Measurements from ENCODE around the gene PRKCI. TPM values are rescaled to one million over a fixed set of nuclear protein-coding genes. Genes with fewer than 3 reads are reported as not detected.
"Not testable (repeated sequence)": the region's sequence is repeated elsewhere in the genome, so short reads cannot be mapped to it uniquely, and the experiment has no call there.

The PRKCI gene
- total and polyA plus RNA-seq, 2 of the 4 experiments (the other 2 are of a cell fraction): 28.7 to 53.4 TPM

GRCh38 chr3:170205302-170205701 is 16.9 kb upstream of the PRKCI start:
- dilution Hi-C loops (cut with HindIII; ENCODE audit: low sequenced_read_pairs, unreplicated experiment): no loop called here
- H2BK5ac ChIP-seq (ENCODE audit: low read depth, low read length, poor library complexity, severe bottlenecking): no peak overlapping the region
- no TSS peak for BruUV-seq (replicated peaks)
- H4K5ac ChIP-seq (ENCODE audit: low read depth, low read length): no peak overlapping the region
- no peak overlapping the region for H2BK20ac ChIP-seq (ENCODE audit: low read depth, low read length)
- H3K36me3 ChIP-seq (ENCODE audit: control insufficient read depth, insufficient read depth, low read length): no peaks in the 10 kb centered on the region
- H3K9ac ChIP-seq (ENCODE audit: low read depth, low read length): no peak overlapping the region
- no peak overlapping the region for H4K91ac ChIP-seq (ENCODE audit: insufficient read depth, low read depth, low read length)
- intact Hi-C loops (cut with micrococcal nuclease): no loop called here
- ATAC-seq (ENCODE audit: low read depth) (no peak), DNase-seq (no peak)
- H4K8ac ChIP-seq (ENCODE audit: low read depth in 2 of 2, low read length in 2 of 2): no peak overlapping the region
- CTCF ChIA-PET: interaction anchor here (1.1 kb wide), 1 partner anchor 18 kb away, joined by 3 read pairs; no protein-coding TSS in a partner anchor
- no peak overlapping the region for H3K14ac ChIP-seq (replicated peaks; ENCODE audit: low read depth, low read length)
- no peak overlapping the region for H3K4me2 ChIP-seq (ENCODE audit: low read depth, low read length)
- no peak overlapping the region for H2AK9ac ChIP-seq (replicated peaks; ENCODE audit: low read depth, low read length, poor library complexity)
- H3K27ac ChIP-seq (ENCODE audit: insufficient read depth, low read length): no peak overlapping the region
- no peak overlapping the region for H2AK5ac ChIP-seq (ENCODE audit: low read depth, low read length)
- POLR2A ChIA-PET (ENCODE audit: unreplicated experiment): no interaction called here
- H3K4me3 ChIP-seq (ENCODE audit: insufficient read depth, low read depth, low read length): no peak overlapping the region
- no peak overlapping the region for H3K4ac ChIP-seq (ENCODE audit: low read depth, low read length)
- in situ Hi-C loops (cut with MboI; ENCODE audit: low sequenced_read_pairs): no loop called here
- H3K27me3 ChIP-seq (ENCODE audit: control insufficient read depth, insufficient read depth, low read length): no peaks in the 10 kb centered on the region
- no peak overlapping the region for H3K18ac ChIP-seq (ENCODE audit: low read depth, low read length)
- H3K9me3 ChIP-seq (ENCODE audit: control insufficient read depth, insufficient read depth, low read length): no peaks in the 10 kb centered on the region
- no peaks in the 10 kb centered on the region for H3K79me1 ChIP-seq (ENCODE audit: low read depth in 1 of 2, low read length in 2 of 2)
- no CpG with 5 or more reads among the region's 2 CpGs for whole genome bisulfite sequencing, 2 experiments (ENCODE audit: extremely low coverage in 2 of 2, insufficient read length in 1 of 2)
- TF ChIP-seq USF2 (IDR thresholded peaks at IDR 0.05; ENCODE audit: low read depth, low read length) (no peak), SMC3 (IDR thresholded peaks at IDR 0.05; ENCODE audit: low read depth, low read length) (no peak), FOS (IDR thresholded peaks at IDR 0.05; ENCODE audit: low read depth, low read length) (no peak), POLR2A (IDR thresholded peaks at IDR 0.05; ENCODE audit: low read depth, low read length) (no peak), BHLHE40 (IDR thresholded peaks at IDR 0.05; ENCODE audit: low read depth, low read length) (no peak), RAD21 (IDR thresholded peaks at IDR 0.05; ENCODE audit: low read length) (no peak), CEBPB (IDR thresholded peaks at IDR 0.05; ENCODE audit: low read depth, low read length) (no peak)
- no peak overlapping the region for H2AFZ ChIP-seq (replicated peaks; ENCODE audit: low read length, poor library complexity)
- H3K56ac ChIP-seq (ENCODE audit: extremely low read depth, insufficient read depth, low read length): no peak overlapping the region
- H3K9me1 ChIP-seq (ENCODE audit: insufficient read depth, low read length): no peaks in the 10 kb centered on the region
- no peaks in the 10 kb centered on the region for H3K4me1 ChIP-seq (ENCODE audit: control insufficient read depth, insufficient read depth, low read length)
- H2BK15ac ChIP-seq (ENCODE audit: low read depth, low read length): no peak overlapping the region
- no peak overlapping the region for H2BK120ac ChIP-seq (ENCODE audit: low read depth, low read length)
- H3K23ac ChIP-seq (ENCODE audit: low read depth, low read length): no peak overlapping the region
- no peaks in the 10 kb centered on the region for H4K20me1 ChIP-seq (ENCODE audit: insufficient read depth, low read length)

- H3K9ac ChIP-seq (ENCODE audit: low read depth, low read length); H2AK9ac ChIP-seq (replicated peaks; ENCODE audit: low read depth, low read length, poor library complexity); H2BK120ac ChIP-seq (ENCODE audit: low read depth, low read length); H3K4ac ChIP-seq (ENCODE audit: low read depth, low read length); BruUV-seq (replicated peaks); dilution Hi-C loops (cut with HindIII; ENCODE audit: low sequenced_read_pairs, unreplicated experiment); DNase-seq; H3K9me3 ChIP-seq (ENCODE audit: control insufficient read depth, insufficient read depth, low read length); H2BK15ac ChIP-seq (ENCODE audit: low read depth, low read length); H3K27ac ChIP-seq (ENCODE audit: insufficient read depth, low read length); H3K4me1 ChIP-seq (ENCODE audit: control insufficient read depth, insufficient read depth, low read length); CTCF ChIA-PET; H4K5ac ChIP-seq (ENCODE audit: low read depth, low read length); H3K9me1 ChIP-seq (ENCODE audit: insufficient read depth, low read length); in situ Hi-C loops (cut with MboI; ENCODE audit: low sequenced_read_pairs); H3K4me2 ChIP-seq (ENCODE audit: low read depth, low read length); H3K27me3 ChIP-seq (ENCODE audit: control insufficient read depth, insufficient read depth, low read length); H3K56ac ChIP-seq (ENCODE audit: extremely low read depth, insufficient read depth, low read length); H4K8ac ChIP-seq (ENCODE audit: low read depth in 2 of 2, low read length in 2 of 2); H3K18ac ChIP-seq (ENCODE audit: low read depth, low read length); H3K36me3 ChIP-seq (ENCODE audit: control insufficient read depth, insufficient read depth, low read length); H2BK20ac ChIP-seq (ENCODE audit: low read depth, low read length); ATAC-seq (ENCODE audit: low read depth); H2BK5ac ChIP-seq (ENCODE audit: low read depth, low read length, poor library complexity, severe bottlenecking); POLR2A ChIA-PET (ENCODE audit: unreplicated experiment); H2AK5ac ChIP-seq (ENCODE audit: low read depth, low read length); intact Hi-C loops (cut with micrococcal nuclease); H3K79me1 ChIP-seq (ENCODE audit: low read depth in 1 of 2, low read length in 2 of 2); H2AFZ ChIP-seq (replicated peaks; ENCODE audit: low read length, poor library complexity); H4K91ac ChIP-seq (ENCODE audit: insufficient read depth, low read depth, low read length); H3K23ac ChIP-seq (ENCODE audit: low read depth, low read length); H4K20me1 ChIP-seq (ENCODE audit: insufficient read depth, low read length); H3K14ac ChIP-seq (replicated peaks; ENCODE audit: low read depth, low read length); H3K4me3 ChIP-seq (ENCODE audit: insufficient read depth, low read depth, low read length): not testable (repeated sequence)
- no CpG with 5 or more reads among the region's 11 CpGs for WGBS, 2 experiments (ENCODE audit: extremely low coverage in 2 of 2, insufficient read length in 1 of 2)
Measured at GRCh38 chr3:170206164-170206762, 16.0 kb upstream of the PRKCI start.
